C4-2B (cell line): Measurements from ENCODE around the gene EBF3.

Experiments
- ZFX ChIP-seq: fragments of 450-650 bp; IDR thresholded peaks from 2 replicates; pipeline ENCODE4 v1.6.1; 2017
- TF ChIP-seq, protein P1 (sequence below): fragments of 450-650 bp; conservative IDR thresholded peaks from 2 replicates; pipeline ENCODE4 v1.5.1; 2017; ENCODE audit warnings: mild to moderate bottlenecking

DNA sequence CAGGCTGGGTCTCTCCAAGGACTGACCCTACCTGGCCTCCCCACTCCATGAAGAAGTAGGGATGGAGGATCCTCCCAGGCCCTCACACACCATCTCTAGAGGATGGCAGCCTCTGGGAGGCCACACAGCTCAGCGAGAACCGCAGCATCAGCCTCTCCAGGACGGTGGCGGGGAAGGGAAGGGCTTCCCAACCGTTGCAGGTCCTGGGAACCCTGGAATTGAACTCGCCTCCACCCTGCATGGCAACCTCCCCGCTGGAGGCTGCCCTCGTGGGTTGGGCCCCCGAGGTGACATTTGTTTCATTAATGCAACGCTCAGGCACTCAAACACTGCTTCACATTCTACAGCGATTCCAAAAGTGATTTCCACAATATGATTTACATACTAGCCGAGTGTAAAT is 58.5 kb downstream of the EBF3 start:
- TF ChIP-seq, protein P1, sequence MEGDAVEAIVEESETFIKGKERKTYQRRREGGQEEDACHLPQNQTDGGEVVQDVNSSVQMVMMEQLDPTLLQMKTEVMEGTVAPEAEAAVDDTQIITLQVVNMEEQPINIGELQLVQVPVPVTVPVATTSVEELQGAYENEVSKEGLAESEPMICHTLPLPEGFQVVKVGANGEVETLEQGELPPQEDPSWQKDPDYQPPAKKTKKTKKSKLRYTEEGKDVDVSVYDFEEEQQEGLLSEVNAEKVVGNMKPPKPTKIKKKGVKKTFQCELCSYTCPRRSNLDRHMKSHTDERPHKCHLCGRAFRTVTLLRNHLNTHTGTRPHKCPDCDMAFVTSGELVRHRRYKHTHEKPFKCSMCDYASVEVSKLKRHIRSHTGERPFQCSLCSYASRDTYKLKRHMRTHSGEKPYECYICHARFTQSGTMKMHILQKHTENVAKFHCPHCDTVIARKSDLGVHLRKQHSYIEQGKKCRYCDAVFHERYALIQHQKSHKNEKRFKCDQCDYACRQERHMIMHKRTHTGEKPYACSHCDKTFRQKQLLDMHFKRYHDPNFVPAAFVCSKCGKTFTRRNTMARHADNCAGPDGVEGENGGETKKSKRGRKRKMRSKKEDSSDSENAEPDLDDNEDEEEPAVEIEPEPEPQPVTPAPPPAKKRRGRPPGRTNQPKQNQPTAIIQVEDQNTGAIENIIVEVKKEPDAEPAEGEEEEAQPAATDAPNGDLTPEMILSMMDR = no peak
- TF ChIP-seq ZFX = no peak
